Activated CD8-positive, alpha-beta memory T cell treated with anti-CD3 and anti-CD28 coated beads for 4 hours (primary cell): ENCODE results near the gene ABCA4.

Experiments
- DNase-seq, 2 donors: peaks; one replicate each; pipeline ENCODE4 v3.0.0-alpha.2; 2020; ENCODE audit warnings: low read depth in 2 of 2

ABCA4 gene

GRCh38 chr1:94104776-94105580 is 16.0 kb downstream of the ABCA4 start:
- no peak for DNase-seq

GRCh38 chr1:94104127-94104684 is 16.7 kb downstream of the ABCA4 start:
- no peak for DNase-seq

GRCh38 chr1:94103608-94104007 is 17.3 kb downstream of the ABCA4 start:
- DNase-seq: no peak

GRCh38 chr1:94101613-94102525 is 19.1 kb downstream of the ABCA4 start:
- DNase-seq: no peak

GRCh38 chr1:94100785-94101612 is 19.9 kb downstream of the ABCA4 start:
- DNase-seq: no peak

GRCh38 chr1:94100129-94100784 is 20.7 kb downstream of the ABCA4 start:
- DNase-seq: no peak

- no peak for DNase-seq
Observed at GRCh38 chr1:94099303-94099702, 21.6 kb downstream of the ABCA4 start.

- DNase-seq: no peak
Observed at GRCh38 chr1:94098585-94099111, 22.3 kb downstream of the ABCA4 start.

GRCh38 chr1:94096797-94097549 is 24.0 kb downstream of the ABCA4 start:
- no peak for DNase-seq

GRCh38 chr1:94095744-94096469 is 25.0 kb downstream of the ABCA4 start:
- no peak for DNase-seq

GRCh38 chr1:94095112-94095637 is 25.8 kb downstream of the ABCA4 start:
- DNase-seq: no peak

- DNase-seq: no peak
Observed at GRCh38 chr1:94094469-94095111, 26.4 kb downstream of the ABCA4 start.

GRCh38 chr1:94093996-94094395 is 27.0 kb downstream of the ABCA4 start:
- DNase-seq: no peak

GRCh38 chr1:94093396-94093795 is 27.6 kb downstream of the ABCA4 start:
- no peak for DNase-seq

GRCh38 chr1:94092210-94092613 is 28.7 kb downstream of the ABCA4 start:
- no peak for DNase-seq

- no peak for DNase-seq
Observed at GRCh38 chr1:94090761-94091160, 30.2 kb downstream of the ABCA4 start.

- no peak for DNase-seq
Observed at GRCh38 chr1:94087193-94087592, 33.8 kb downstream of the ABCA4 start.

- no peak for DNase-seq
Observed at GRCh38 chr1:94084547-94084946, 36.4 kb downstream of the ABCA4 start.

GRCh38 chr1:94084085-94084484 is 36.9 kb downstream of the ABCA4 start:
- DNase-seq: no peak
